ENCODE results near the gene PNKD. TPM values are rescaled to one million over a fixed set of nuclear protein-coding genes. Genes with fewer than 3 reads are reported as not detected.

The PNKD gene
- total RNA-seq, 1 donor from 2014 or later: 40.3 TPM

DNA sequence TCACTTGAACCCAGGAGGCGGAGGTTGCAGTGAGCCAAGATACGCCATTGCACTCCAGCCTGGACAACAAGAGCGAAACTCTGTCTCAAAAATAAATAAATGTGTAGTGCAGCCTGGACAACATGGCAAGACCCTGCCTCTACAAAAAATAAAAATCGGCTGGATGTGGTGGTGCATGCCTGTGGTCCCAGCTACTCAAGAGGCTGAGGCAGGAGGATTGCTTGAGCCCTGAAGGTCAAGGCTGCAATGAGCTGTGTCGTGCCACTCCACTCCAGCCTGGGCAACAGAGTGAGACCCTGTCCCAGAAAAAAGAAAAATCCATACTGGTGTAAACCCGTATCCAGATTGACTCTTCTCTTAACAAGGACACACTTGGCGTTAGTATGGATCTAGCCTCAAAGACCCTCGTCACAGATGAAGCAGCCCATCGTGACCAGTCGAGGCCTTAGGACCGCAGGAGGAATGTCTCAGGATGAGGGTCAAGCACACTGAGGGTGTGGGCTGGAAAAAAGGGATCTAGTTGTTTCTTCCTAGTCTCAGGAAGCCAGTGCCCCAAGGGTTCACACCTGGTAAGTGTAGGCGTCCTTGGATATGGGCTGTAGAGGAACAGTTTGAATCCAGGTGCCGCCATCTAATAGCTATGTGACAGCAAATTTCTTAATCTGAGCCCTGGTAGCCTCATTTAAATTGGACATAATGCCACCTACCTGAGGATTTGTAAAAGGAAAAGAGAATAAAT lies 13.5 kb upstream of the PNKD start:
- DNase-seq (ENCODE audit: low read depth, low spot score): no peak
- Mint-ChIP-seq H3K27me3 (ENCODE audit: low read depth) (no peaks in the 10 kb centered on the region), H3K4me1 (peaks cover 12% of the 10 kb centered on the region), H3K36me3 (ENCODE audit: low read depth) (peaks cover 8% of the 10 kb centered on the region), H3K9me3 (no peaks in the 10 kb centered on the region), H3K27ac (ENCODE audit: unreplicated experiment) (no peak overlapping the region), H3K4me3 (no peak overlapping the region)
- TF ChIP-seq, protein P1, sequence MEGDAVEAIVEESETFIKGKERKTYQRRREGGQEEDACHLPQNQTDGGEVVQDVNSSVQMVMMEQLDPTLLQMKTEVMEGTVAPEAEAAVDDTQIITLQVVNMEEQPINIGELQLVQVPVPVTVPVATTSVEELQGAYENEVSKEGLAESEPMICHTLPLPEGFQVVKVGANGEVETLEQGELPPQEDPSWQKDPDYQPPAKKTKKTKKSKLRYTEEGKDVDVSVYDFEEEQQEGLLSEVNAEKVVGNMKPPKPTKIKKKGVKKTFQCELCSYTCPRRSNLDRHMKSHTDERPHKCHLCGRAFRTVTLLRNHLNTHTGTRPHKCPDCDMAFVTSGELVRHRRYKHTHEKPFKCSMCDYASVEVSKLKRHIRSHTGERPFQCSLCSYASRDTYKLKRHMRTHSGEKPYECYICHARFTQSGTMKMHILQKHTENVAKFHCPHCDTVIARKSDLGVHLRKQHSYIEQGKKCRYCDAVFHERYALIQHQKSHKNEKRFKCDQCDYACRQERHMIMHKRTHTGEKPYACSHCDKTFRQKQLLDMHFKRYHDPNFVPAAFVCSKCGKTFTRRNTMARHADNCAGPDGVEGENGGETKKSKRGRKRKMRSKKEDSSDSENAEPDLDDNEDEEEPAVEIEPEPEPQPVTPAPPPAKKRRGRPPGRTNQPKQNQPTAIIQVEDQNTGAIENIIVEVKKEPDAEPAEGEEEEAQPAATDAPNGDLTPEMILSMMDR (conservative IDR thresholded peaks at IDR 0.05): no peak

DNA sequence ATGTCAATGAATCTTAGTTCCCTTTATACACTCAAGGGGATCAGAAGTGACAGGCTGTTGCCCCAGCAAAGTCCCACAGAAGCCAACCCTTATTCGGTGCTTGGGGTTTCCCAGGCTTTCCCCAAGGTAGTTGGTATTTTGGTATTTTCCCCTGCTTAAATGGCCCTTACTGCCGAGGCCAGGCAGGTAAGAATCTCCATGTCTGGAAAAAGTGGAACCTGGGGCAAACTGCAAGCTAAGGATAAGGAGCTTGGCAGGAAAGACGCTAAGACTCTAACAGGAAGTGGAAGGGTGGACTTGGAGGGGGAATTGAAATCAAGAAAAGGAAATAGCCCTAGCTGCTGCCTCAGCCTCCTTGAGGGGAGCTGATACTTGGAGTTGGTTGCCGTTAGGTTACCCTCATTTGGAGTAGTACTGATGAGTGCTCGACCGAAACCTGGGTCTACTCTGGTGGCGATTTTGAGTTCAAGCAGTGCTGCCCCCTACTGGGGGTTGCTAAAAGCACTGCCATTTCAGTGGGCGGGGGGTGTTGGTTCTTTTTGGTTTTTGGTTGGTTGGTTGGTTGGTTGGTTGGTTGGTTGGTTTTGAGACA lies 12.8 kb upstream of the PNKD start:
- DNase-seq (ENCODE audit: low read depth, low spot score): peak; percentile 46

DNA sequence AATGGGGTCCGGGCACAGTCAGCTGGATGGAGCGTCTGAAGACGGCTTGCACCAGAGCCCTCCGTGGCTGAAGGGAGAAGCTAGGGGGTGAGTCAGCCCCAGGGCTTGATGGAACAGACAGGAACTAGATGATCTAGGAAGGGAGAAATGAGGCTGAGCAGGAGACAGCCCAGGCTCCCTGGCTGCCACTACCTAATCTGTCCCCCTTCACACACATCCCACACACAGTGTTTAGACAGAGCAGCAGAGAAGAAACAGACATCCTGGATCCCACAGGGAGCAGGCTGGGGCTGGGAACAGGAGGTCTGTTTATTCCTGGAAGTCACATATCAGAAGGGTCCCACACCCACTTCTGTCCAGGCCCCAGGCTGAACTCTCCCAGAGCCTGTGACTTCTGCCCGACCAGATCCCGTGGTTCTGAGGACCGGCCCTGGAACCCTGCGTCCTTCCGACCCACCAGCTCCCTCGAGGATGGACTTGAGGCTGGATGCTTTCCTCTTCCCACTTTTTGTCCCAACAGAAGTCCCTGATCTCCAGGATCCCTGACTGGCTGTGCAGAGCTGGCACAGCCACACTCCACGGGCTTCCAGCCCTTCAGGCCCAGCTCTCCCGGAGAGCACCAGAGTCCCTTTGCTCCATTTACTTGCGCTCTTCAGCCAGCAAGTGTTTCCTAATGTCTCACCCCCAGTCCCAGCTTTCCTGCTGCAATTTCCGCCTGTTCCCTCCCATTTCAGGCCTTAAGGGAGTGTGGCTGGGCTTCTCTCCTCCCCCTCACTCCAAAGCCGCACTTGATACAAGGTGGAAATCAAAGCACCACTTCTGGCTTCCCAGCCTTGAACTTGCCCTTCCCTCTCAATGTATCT lies 11.0 kb upstream of the PNKD start:
- Mint-ChIP-seq H3K4me3 (no peak overlapping the region), H3K27me3 (ENCODE audit: low read depth) (no peaks in the 10 kb centered on the region), H3K9me3 (no peaks in the 10 kb centered on the region), H3K27ac (ENCODE audit: unreplicated experiment) (peak overlapping the region; percentile 86), H3K36me3 (ENCODE audit: low read depth) (peaks cover 5% of the 10 kb centered on the region), H3K4me1 (peaks cover 12% of the 10 kb centered on the region)
- DNase-seq (ENCODE audit: low read depth, low spot score): no peak
- TF ChIP-seq, protein P1 (conservative IDR thresholded peaks at IDR 0.05): no peak

More for the DNA sequence above, 12.8 kb upstream of the PNKD start:
- Mint-ChIP-seq H3K9me3 (no peaks in the 10 kb centered on the region), H3K4me1 (peaks cover 12% of the 10 kb centered on the region), H3K36me3 (ENCODE audit: low read depth) (peaks cover 8% of the 10 kb centered on the region), H3K4me3 (no peak overlapping the region), H3K27me3 (ENCODE audit: low read depth) (no peaks in the 10 kb centered on the region), H3K27ac (ENCODE audit: unreplicated experiment) (no peak overlapping the region)
- TF ChIP-seq, protein P1 (conservative IDR thresholded peaks at IDR 0.05): peak; percentile 67

DNA sequence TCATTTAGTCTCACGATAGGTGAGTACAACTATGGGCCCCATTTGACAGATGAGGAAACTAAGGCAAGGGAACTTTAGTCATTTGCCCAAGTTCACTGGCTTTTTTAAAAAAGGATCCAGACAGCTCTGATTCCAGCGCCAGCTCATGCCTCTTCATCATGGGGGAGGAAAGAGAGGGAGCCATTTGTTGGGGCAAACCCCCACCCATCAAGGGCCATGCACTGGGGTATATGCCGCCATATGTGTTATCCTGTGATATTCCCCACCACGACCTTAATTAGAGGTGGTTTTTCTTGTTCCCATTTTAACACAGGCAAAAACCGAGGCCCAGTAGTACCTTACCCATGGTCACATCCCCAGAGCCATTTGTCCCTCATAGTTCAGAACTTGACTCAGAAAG lies 10.2 kb upstream of the PNKD start:
- no peaks in the 10 kb centered on the region for H3K27me3 Mint-ChIP-seq (ENCODE audit: low read depth)
- H3K9me3 Mint-ChIP-seq: no peaks in the 10 kb centered on the region

More for the DNA sequence above, 10.2 kb upstream of the PNKD start:
- Mint-ChIP-seq H3K4me1 (peaks cover 12% of the 10 kb centered on the region), H3K36me3 (ENCODE audit: low read depth) (peaks cover 3% of the 10 kb centered on the region), H3K4me3 (peak overlapping the region; percentile 57), H3K27ac (ENCODE audit: unreplicated experiment) (no peak overlapping the region)
- DNase-seq (ENCODE audit: low read depth, low spot score): no peak
- TF ChIP-seq, protein P1 (conservative IDR thresholded peaks at IDR 0.05): no peak
